ENCODE data around the gene ZNF474. TPM values are rescaled to one million over a fixed set of nuclear protein-coding genes. Genes with fewer than 3 reads are reported as not detected.

Gene ZNF474
- total RNA-seq, 2 experiments from 2014 or later, result 0.28 TPM; not detected in 1

GRCh38 chr5:122144236-122144635, 14.9 kb downstream of the ZNF474 start:
- no peaks in the 10 kb centered on the region for H3K4me1 Mint-ChIP-seq (ENCODE audit: low read depth)
- no peaks in the 10 kb centered on the region for H3K36me3 Mint-ChIP-seq (ENCODE audit: low read depth)
- Histone ChIP-seq H3K9me3 (ENCODE audit: control insufficient read depth in 1 of 2, insufficient read depth in 1 of 2, low read length in 2 of 2) (no peaks in the 10 kb centered on the region), H3K27ac (ENCODE audit: low read depth in 1 of 2, low read length in 2 of 2) (no peak overlapping the region), H3K36me3 (ENCODE audit: insufficient read depth, low read length) (no peaks in the 10 kb centered on the region), H3K4me3 (ENCODE audit: low read length) (no peak overlapping the region), H3K4me1 (ENCODE audit: insufficient read depth, low read length) (no peaks in the 10 kb centered on the region), H3K27me3 (ENCODE audit: control insufficient read depth in 1 of 2, insufficient read depth in 2 of 2, low read length in 2 of 2) (no peaks in the 10 kb centered on the region)
- DNase-seq, result no peak
- ChIA-PET CTCF (no interaction called here), POLR2A (no interaction called here)
- H3K9me3 Mint-ChIP-seq, result no peaks in the 10 kb centered on the region
- H3K4me3 Mint-ChIP-seq, result no peak overlapping the region
- H3K27me3 Mint-ChIP-seq, result peaks cover 5% of the 10 kb centered on the region
- TF ChIP-seq CTCF (IDR thresholded peaks at IDR 0.05), result no peak
- H3K27ac Mint-ChIP-seq, result no peak overlapping the region
- ATAC-seq (ENCODE audit: poor library complexity), result no peak
- intact Hi-C loops (cut with DNase I, micrococcal nuclease), result no loop called here

- Histone ChIP-seq H3K4me3 (ENCODE audit: low read length) (no peak overlapping the region), H3K27me3 (ENCODE audit: control insufficient read depth in 1 of 2, insufficient read depth in 2 of 2, low read length in 2 of 2) (no peaks in the 10 kb centered on the region), H3K4me1 (ENCODE audit: insufficient read depth, low read length) (no peaks in the 10 kb centered on the region), H3K36me3 (ENCODE audit: insufficient read depth, low read length) (no peaks in the 10 kb centered on the region), H3K9me3 (ENCODE audit: control insufficient read depth in 1 of 2, insufficient read depth in 1 of 2, low read length in 2 of 2) (no peaks in the 10 kb centered on the region), H3K27ac (ENCODE audit: low read depth in 1 of 2, low read length in 2 of 2) (no peak overlapping the region)
- H3K4me1 Mint-ChIP-seq (ENCODE audit: low read depth), result no peaks in the 10 kb centered on the region
- no peak for DNase-seq
- H3K4me3 Mint-ChIP-seq, result no peak overlapping the region
- no peak overlapping the region for H3K27ac Mint-ChIP-seq
- no peak for ATAC-seq (ENCODE audit: poor library complexity)
- H3K36me3 Mint-ChIP-seq (ENCODE audit: low read depth), result no peaks in the 10 kb centered on the region
- intact Hi-C loops (cut with DNase I, micrococcal nuclease), result no loop called here
- POLR2A ChIA-PET, result no interaction called here
- CTCF ChIA-PET, result no interaction called here
- no peaks in the 10 kb centered on the region for H3K9me3 Mint-ChIP-seq
- no peak for TF ChIP-seq CTCF (IDR thresholded peaks at IDR 0.05)
- H3K27me3 Mint-ChIP-seq, result peaks cover 5% of the 10 kb centered on the region
These were observed 16.6 kb downstream of the ZNF474 start for GRCh38 chr5:122145906-122146305.

GRCh38 chr5:122149321-122150090, 20.2 kb downstream of the ZNF474 start:
- CTCF ChIA-PET, result no interaction called here
- intact Hi-C loops (cut with DNase I, micrococcal nuclease), result no loop called here
- no peaks in the 10 kb centered on the region for H3K9me3 Mint-ChIP-seq

More at GRCh38 chr5:122149321-122150090, 20.2 kb downstream of the ZNF474 start:
- no peak overlapping the region for H3K27ac Mint-ChIP-seq
- Histone ChIP-seq H3K27ac (ENCODE audit: low read depth in 1 of 2, low read length in 2 of 2) (no peak overlapping the region), H3K4me1 (ENCODE audit: insufficient read depth, low read length) (peaks cover 6% of the 10 kb centered on the region), H3K27me3 (ENCODE audit: control insufficient read depth in 1 of 2, insufficient read depth in 2 of 2, low read length in 2 of 2) (no peaks in the 10 kb centered on the region), H3K36me3 (ENCODE audit: insufficient read depth, low read length) (no peaks in the 10 kb centered on the region), H3K9me3 (ENCODE audit: control insufficient read depth in 1 of 2, insufficient read depth in 1 of 2, low read length in 2 of 2) (no peaks in the 10 kb centered on the region), H3K4me3 (ENCODE audit: low read length) (no peak overlapping the region)
- H3K27me3 Mint-ChIP-seq, result no peaks in the 10 kb centered on the region
- H3K4me3 Mint-ChIP-seq, result no peak overlapping the region
- H3K36me3 Mint-ChIP-seq (ENCODE audit: low read depth), result no peaks in the 10 kb centered on the region
- ATAC-seq (ENCODE audit: poor library complexity) (no peak), DNase-seq (no peak)
- no peak for TF ChIP-seq CTCF (IDR thresholded peaks at IDR 0.05)
- H3K4me1 Mint-ChIP-seq (ENCODE audit: low read depth), result peaks cover 12% of the 10 kb centered on the region
- POLR2A ChIA-PET, result no interaction called here

Measured in CD4-positive, alpha-beta T cell (primary cell).